GM21381 (cell line): ENCODE measurements around the gene EML1.
A peak's percentile ranks its signal among the peaks of the same experiment; 100 is the strongest.

Experiments used
- ATAC-seq: cut with Tn5 transposase; IDR thresholded peaks from one replicate; pipeline ENCODE4 v1.9.1; 2021; ENCODE audit warnings: mild to moderate bottlenecking, moderate library complexity; ENCODE audit not compliant: unreplicated experiment

The EML1 gene

DNA sequence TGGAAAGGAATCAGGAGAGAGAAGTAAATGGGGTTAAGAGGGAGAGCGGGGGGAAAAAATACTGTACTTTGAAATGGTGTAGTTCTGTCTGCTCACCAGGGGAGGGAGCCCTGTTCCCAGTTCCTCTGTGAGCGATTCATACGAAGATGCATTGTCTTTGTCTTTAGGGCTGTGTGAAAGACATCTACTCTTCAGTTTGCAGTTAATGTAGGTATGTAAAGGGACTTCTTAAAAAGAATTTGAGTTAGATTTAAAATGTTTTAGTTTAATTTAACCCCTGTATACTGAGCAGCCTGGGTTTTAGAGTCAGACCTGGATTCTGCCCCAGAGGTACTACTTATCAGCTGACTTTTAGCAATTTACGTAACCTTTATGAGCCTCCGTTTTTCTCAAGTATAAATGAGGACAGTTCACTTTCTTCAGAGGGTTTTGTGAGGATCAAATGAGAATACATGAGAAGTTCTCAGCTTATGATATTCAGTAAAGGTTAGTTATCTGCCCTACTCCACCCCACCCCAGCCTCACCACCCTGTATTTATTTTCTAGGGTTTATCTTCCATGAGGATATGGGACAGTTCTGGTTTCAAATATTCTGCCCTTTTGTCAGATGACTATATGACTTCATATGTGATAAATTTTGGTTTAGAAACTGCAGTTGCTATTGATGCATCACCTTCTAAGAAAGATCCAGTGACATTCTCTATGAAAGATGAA is 189.5 kb downstream of the EML1 start:
- peak; percentile 77 for ATAC-seq

- ATAC-seq: no peak
Observed at GRCh38 chr14:99983251-99984015, 190.2 kb downstream of the EML1 start.

DNA sequence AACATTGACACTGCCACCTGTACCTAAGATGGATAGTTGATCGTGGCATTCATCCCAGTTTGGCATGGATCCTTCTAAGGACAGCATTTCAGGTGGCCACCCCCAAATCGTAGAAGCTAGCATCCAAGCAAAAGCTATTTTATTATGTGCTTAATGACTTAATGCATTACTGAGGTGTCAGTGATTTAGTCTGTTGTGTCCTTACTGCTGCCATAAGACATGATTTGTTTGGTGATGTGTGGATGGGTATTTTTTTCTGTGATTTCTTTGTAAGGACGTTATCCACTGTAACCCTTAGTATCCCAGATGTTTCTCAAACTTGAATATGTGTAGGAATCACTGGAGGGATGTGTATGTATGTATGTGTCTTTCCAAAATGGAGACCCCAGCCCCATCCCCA is 190.8 kb downstream of the EML1 start:
- ATAC-seq: no peak

- ATAC-seq: no peak
Observed at GRCh38 chr14:99986396-99986795, 193.2 kb downstream of the EML1 start.

GRCh38 chr14:99989032-99989431 is 195.8 kb downstream of the EML1 start:
- ATAC-seq: no peak

GRCh38 chr14:99990268-99991170 is 197.3 kb downstream of the EML1 start:
- ATAC-seq: no peak

- ATAC-seq: no peak
Observed at GRCh38 chr14:99991331-99991730, 198.1 kb downstream of the EML1 start.
